T-helper 1 cell treated with Interleukin-12 subunit alpha and Interleukin-12 subunit beta and Interleukin-4 antibody, amounts not matched to agents 30 ng/mL and 1 ng/mL, for 36 hours (primary cell): ENCODE data around the gene NRG4. TPM values are rescaled to one million over a fixed set of nuclear protein-coding genes. Genes with fewer than 3 reads are reported as not detected.

Source experiments
- total RNA-seq: library from RNA; stranded (reverse); gene quantifications from 2 replicates; pipeline ENCODE4 v1.2.3, GENCODE V29; 2022

NRG4 gene
- total RNA-seq, 1 donor from 2014 or later, result not detected

Other genes with a start within 250 kb of the NRG4 start
- 29.6 and 30.0 TPM in 2 replicates for gene UBE2Q2, start 169.0 kb downstream of the NRG4 start, total RNA-seq
- 37.4 and 38.6 TPM in 2 replicates for gene FBXO22, start 108.5 kb downstream of the NRG4 start, total RNA-seq
- not detected in 2 replicates for gene TMEM266, start 47.6 kb upstream of the NRG4 start, total RNA-seq